WTC11 (cell line): ENCODE data around the gene TUBGCP3. TPM values are rescaled to one million over a fixed set of nuclear protein-coding genes. Genes with fewer than 3 reads are reported as not detected.
A peak's percentile ranks its signal among the peaks of the same experiment; 100 is the strongest.

Source experiments
- ATAC-seq: fragments of 200-7000 bp; cut with Tn5 transposase; 2 replicates; pipeline ENCODE4 v1.10.0; 2021; ENCODE audit warnings: mild to moderate bottlenecking, moderate library complexity
- CTCF ChIA-PET: fragments of 300-600 bp; sonication (Branson Sonifier 250); formaldehyde crosslinking; loops from one replicate; lab custom pipeline; 2021; ENCODE audit warnings: antibody characterized with exemption; lab: Charles Lee
- POLR2A ChIA-PET: fragments of 350-600 bp; sonication (Branson Sonifier 250); formaldehyde crosslinking; loops from one replicate; lab custom pipeline; 2021; ENCODE audit warnings: antibody characterized with exemption; lab: Charles Lee
- DNase-seq: peaks from one replicate; pipeline ENCODE4 v3.0.0; 2021; ENCODE audit warnings: low spot score
- H3K27ac Mint-ChIP-seq: 2 replicates; pipeline ENCODE4 v1.8.0; 2021; ENCODE audit warnings: mixed read lengths
- H3K27me3 Mint-ChIP-seq: 2 replicates; pipeline ENCODE4 v1.8.0; 2021; ENCODE audit warnings: low read depth, mild to moderate bottlenecking, moderate library complexity, mixed read lengths
- H3K36me3 Mint-ChIP-seq: 2 replicates; pipeline ENCODE4 v1.8.0; 2021; ENCODE audit warnings: mixed read lengths
- H3K4me1 Mint-ChIP-seq: 2 replicates; pipeline ENCODE4 v1.8.0; 2022; ENCODE audit warnings: mixed read lengths
- H3K4me3 Mint-ChIP-seq: 2 replicates; pipeline ENCODE4 v1.8.0; 2021; ENCODE audit warnings: mild to moderate bottlenecking, moderate library complexity, mixed read lengths
- H3K9me3 Mint-ChIP-seq: 2 replicates; pipeline ENCODE4 v1.8.0; 2021; ENCODE audit warnings: mixed read lengths
- CREB1 ChIP-seq: sonication (generic); formaldehyde crosslinking; IDR thresholded peaks from 2 replicates; pipeline ENCODE4 v1.8.0; 2023; ENCODE audit warnings: mild to moderate bottlenecking, missing genetic modification reagents
- CTCF ChIP-seq: fragments of 200-600 bp; IDR thresholded peaks from 2 replicates; pipeline ENCODE4 v1.8.0; 2022; ENCODE audit warnings: antibody characterized with exemption
- FOXJ3 ChIP-seq: sonication (generic); formaldehyde crosslinking; IDR thresholded peaks from 2 replicates; pipeline ENCODE4 v1.9.0; 2021; ENCODE audit warnings: missing genetic modification reagents, mild to moderate bottlenecking, borderline replicate concordance
- GRHL2 ChIP-seq: fragments of 250-450 bp; sonication (Bioruptor Pico); IDR thresholded peaks from 2 replicates; pipeline ENCODE4 v1.8.0; 2022; ENCODE audit warnings: mild to moderate bottlenecking, moderate library complexity; ENCODE audit not compliant: insufficient replicate concordance, severe bottlenecking
- NR1H2 ChIP-seq: sonication (generic); formaldehyde crosslinking; IDR thresholded peaks from 2 replicates; pipeline ENCODE4 v1.9.0; 2021; ENCODE audit warnings: mild to moderate bottlenecking, moderate library complexity, missing genetic modification reagents
- NR2C2 ChIP-seq: sonication (generic); formaldehyde crosslinking; IDR thresholded peaks from 2 replicates; pipeline ENCODE4 v1.8.0; 2022; ENCODE audit warnings: mild to moderate bottlenecking, missing genetic modification reagents
- NR3C1 ChIP-seq: sonication (generic); formaldehyde crosslinking; conservative IDR thresholded peaks from 2 replicates; pipeline ENCODE4 v1.8.1; 2023; ENCODE audit warnings: low read depth, mild to moderate bottlenecking, missing genetic modification reagents
- OVOL2 ChIP-seq: fragments of 250-450 bp; sonication (Bioruptor Pico); IDR thresholded peaks from 2 replicates; pipeline ENCODE4 v1.9.0; 2021; ENCODE audit warnings: mild to moderate bottlenecking, borderline replicate concordance
- TEAD4 ChIP-seq: sonication (generic); formaldehyde crosslinking; IDR thresholded peaks from 2 replicates; pipeline ENCODE4 v1.8.0; 2022; ENCODE audit warnings: mild to moderate bottlenecking, missing genetic modification reagents
- USF2 ChIP-seq: sonication (generic); formaldehyde crosslinking; IDR thresholded peaks from 2 replicates; pipeline ENCODE4 v1.8.1; 2023; ENCODE audit warnings: mild to moderate bottlenecking, missing genetic modification reagents, moderate library complexity
- ZNF281 ChIP-seq: sonication (generic); formaldehyde crosslinking; IDR thresholded peaks from 2 replicates; pipeline ENCODE4 v1.8.0; 2023; ENCODE audit warnings: mild to moderate bottlenecking, missing genetic modification reagents
- ZNF416 ChIP-seq: fragments of 250-450 bp; sonication (Bioruptor Pico); IDR thresholded peaks from 2 replicates; pipeline ENCODE4 v1.9.0; 2021; ENCODE audit warnings: mild to moderate bottlenecking, inconsistent platforms
- ZSCAN18 ChIP-seq: fragments of 250-450 bp; sonication (Bioruptor Pico); IDR thresholded peaks from 2 replicates; pipeline ENCODE4 v2.1.2; 2022; ENCODE audit warnings: mild to moderate bottlenecking, moderate library complexity
- total RNA-seq: library from RNA; stranded (reverse); gene quantifications from 3 replicates; pipeline ENCODE4 v1.2.3, GENCODE V29; 2021
- TF ChIP-seq, protein P1 (sequence below): fragments of 250-450 bp; sonication (Bioruptor Pico); IDR thresholded peaks from 2 replicates; pipeline ENCODE4 v1.9.0; 2021; ENCODE audit warnings: mild to moderate bottlenecking, borderline replicate concordance
- TF ChIP-seq, protein P2 (sequence below): sonication (generic); formaldehyde crosslinking; IDR thresholded peaks from 2 replicates; pipeline ENCODE4 v1.8.1; 2022; ENCODE audit warnings: mild to moderate bottlenecking, missing genetic modification reagents, moderate library complexity, borderline replicate concordance

TUBGCP3 gene
- total RNA-seq, 1 experiment from 2014 or later, result 29.9 TPM

DNA sequence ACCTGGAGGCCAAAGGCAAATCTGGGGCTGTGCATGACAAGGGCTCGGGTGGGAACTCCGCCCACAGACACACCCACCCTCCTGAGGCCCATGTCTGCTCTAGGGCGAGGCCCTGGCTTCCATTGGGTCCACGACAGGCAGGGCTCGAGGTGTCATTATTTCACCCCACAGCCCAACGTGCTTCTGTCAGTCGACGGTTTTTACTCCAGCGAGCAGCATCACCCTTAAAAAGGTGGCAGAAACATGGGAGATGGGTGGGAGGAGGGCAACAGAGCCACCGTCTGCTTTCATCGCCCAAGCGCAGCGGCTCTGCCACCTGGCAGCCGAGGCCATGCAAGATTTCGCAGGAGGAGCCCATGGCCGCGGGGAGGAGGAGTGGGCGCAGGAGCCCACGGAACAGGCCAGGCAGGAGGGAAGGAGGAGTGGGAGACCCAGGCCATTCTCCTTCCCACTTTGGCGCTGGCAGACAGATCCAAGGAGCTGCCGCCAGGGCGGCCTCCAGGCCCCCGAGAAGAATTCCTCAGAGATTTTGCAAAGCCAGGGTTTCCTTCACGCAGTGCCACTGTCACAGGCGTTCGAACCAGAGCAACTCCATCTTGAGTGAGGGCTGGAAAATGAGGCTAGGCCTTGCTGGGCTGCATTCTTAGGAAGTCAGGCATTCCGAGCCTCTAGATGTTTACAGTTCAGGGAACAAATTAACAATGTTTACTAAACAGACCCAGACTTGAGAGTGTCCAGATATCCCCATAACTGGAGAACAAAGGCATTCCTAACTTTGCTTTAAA, 49.3 kb upstream of the TUBGCP3 start:
- no peaks in the 10 kb centered on the region for H3K9me3 Mint-ChIP-seq
- H3K4me1 Mint-ChIP-seq, result peaks cover 30% of the 10 kb centered on the region
- peak; percentile 72 for ATAC-seq
- H3K27ac Mint-ChIP-seq, result no peak overlapping the region
- TF ChIP-seq NR2C2 (CRISPR knock-in tag) (no peak), ZSCAN18 (CRISPR knock-in tag) (peak; percentile 75; the same call in 1 of the 2 replicates)
- TF ChIP-seq, protein P1, sequence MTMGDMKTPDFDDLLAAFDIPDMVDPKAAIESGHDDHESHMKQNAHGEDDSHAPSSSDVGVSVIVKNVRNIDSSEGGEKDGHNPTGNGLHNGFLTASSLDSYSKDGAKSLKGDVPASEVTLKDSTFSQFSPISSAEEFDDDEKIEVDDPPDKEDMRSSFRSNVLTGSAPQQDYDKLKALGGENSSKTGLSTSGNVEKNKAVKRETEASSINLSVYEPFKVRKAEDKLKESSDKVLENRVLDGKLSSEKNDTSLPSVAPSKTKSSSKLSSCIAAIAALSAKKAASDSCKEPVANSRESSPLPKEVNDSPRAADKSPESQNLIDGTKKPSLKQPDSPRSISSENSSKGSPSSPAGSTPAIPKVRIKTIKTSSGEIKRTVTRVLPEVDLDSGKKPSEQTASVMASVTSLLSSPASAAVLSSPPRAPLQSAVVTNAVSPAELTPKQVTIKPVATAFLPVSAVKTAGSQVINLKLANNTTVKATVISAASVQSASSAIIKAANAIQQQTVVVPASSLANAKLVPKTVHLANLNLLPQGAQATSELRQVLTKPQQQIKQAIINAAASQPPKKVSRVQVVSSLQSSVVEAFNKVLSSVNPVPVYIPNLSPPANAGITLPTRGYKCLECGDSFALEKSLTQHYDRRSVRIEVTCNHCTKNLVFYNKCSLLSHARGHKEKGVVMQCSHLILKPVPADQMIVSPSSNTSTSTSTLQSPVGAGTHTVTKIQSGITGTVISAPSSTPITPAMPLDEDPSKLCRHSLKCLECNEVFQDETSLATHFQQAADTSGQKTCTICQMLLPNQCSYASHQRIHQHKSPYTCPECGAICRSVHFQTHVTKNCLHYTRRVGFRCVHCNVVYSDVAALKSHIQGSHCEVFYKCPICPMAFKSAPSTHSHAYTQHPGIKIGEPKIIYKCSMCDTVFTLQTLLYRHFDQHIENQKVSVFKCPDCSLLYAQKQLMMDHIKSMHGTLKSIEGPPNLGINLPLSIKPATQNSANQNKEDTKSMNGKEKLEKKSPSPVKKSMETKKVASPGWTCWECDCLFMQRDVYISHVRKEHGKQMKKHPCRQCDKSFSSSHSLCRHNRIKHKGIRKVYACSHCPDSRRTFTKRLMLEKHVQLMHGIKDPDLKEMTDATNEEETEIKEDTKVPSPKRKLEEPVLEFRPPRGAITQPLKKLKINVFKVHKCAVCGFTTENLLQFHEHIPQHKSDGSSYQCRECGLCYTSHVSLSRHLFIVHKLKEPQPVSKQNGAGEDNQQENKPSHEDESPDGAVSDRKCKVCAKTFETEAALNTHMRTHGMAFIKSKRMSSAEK (CRISPR knock-in tag), result 0 out of 2 replicates have a peak, but pooled peaks have one; percentile 20
- H3K4me3 Mint-ChIP-seq, result no peak overlapping the region
- no peak for DNase-seq
- ChIA-PET CTCF (interaction anchor here (0.5 to 3.4 kb wide), 8 partner anchors 9 to 237 kb away, joined by 3 to 11 read pairs (median 5); no protein-coding TSS in a partner anchor), POLR2A (no interaction called here)
- peaks cover 33% of the 10 kb centered on the region for H3K27me3 Mint-ChIP-seq
- H3K36me3 Mint-ChIP-seq, result no peaks in the 10 kb centered on the region

DNA sequence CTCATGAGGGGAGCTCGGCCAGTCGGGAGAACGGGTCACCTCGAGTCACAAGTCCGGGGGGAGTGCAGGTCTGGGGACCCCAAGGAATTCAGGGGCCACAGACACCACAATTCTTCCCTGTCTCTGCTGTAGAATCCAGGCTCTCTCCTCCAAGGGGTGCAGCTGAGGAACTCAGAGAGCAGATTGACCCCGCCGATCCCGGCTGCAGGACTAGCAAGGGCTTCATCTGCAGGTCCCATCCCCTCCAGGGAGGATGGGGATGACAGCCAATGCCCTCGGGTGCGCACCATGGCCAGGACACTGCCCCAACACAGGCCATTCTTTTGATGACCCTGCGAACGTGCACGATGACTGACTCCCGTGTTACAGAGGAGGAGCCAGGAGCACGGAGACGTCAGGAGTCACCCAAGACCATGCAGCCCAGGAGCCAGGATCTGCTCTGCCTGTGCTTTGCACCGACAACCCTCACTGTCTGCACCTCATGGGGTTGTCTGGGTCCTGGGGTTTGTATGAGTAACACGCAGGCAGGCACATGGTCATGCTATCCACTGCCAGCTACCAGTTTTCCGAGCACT, 48.5 kb upstream of the TUBGCP3 start:
- Mint-ChIP-seq H3K27ac (no peak overlapping the region), H3K4me3 (no peak overlapping the region), H3K9me3 (no peaks in the 10 kb centered on the region), H3K27me3 (peaks cover 30% of the 10 kb centered on the region), H3K4me1 (peaks cover 30% of the 10 kb centered on the region), H3K36me3 (no peaks in the 10 kb centered on the region)
- DNase-seq (no peak), ATAC-seq (no peak; the same call in 1 of the 2 replicates)
- CTCF ChIA-PET, result interaction anchor here (1.1 to 3.4 kb wide), 5 partner anchors 8 to 238 kb away, joined by 3 to 11 read pairs (median 6); no protein-coding TSS in a partner anchor
- POLR2A ChIA-PET, result no interaction called here
- TF ChIP-seq OVOL2 (CRISPR knock-in tag) (no peak), GRHL2 (CRISPR knock-in tag) (no peak), FOXJ3 (CRISPR knock-in tag) (no peak), CTCF (no peak), ZNF416 (CRISPR knock-in tag) (no peak), USF2 (CRISPR knock-in tag) (no peak), NR1H2 (CRISPR knock-in tag) (no peak), ZNF281 (CRISPR knock-in tag) (no peak), TEAD4 (CRISPR knock-in tag) (no peak), CREB1 (CRISPR knock-in tag) (no peak), NR3C1 (CRISPR knock-in tag) (no peak)
- TF ChIP-seq, protein P2, sequence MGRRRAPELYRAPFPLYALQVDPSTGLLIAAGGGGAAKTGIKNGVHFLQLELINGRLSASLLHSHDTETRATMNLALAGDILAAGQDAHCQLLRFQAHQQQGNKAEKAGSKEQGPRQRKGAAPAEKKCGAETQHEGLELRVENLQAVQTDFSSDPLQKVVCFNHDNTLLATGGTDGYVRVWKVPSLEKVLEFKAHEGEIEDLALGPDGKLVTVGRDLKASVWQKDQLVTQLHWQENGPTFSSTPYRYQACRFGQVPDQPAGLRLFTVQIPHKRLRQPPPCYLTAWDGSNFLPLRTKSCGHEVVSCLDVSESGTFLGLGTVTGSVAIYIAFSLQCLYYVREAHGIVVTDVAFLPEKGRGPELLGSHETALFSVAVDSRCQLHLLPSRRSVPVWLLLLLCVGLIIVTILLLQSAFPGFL (CRISPR knock-in tag), result no peak
